KMS-11 (cell line): ENCODE measurements around the gene CPNE6.

Experiments used
- H2AFZ ChIP-seq: fragments of 200-600 bp; sonication (generic); 2 replicates; pipeline ENCODE4 v1.6.1; 2016; ENCODE audit warnings: antibody characterized with exemption, mixed run types, low read depth
- H3K27ac ChIP-seq: fragments of 200-600 bp; sonication (generic); 2 replicates; pipeline ENCODE4 v1.6.1; 2016; ENCODE audit warnings: mild to moderate bottlenecking, mixed run types
- H3K27me3 ChIP-seq: fragments of 200-600 bp; sonication (generic); 2 replicates; pipeline ENCODE4 v1.6.1; 2017; ENCODE audit warnings: mild to moderate bottlenecking, low read depth, mixed run types, moderate library complexity; ENCODE audit not compliant: insufficient read depth
- H3K36me3 ChIP-seq: fragments of 200-600 bp; sonication (generic); 2 replicates; pipeline ENCODE4 v1.6.1; 2017; ENCODE audit warnings: mild to moderate bottlenecking, mixed run types; ENCODE audit not compliant: insufficient read depth
- H3K4me1 ChIP-seq: fragments of 200-600 bp; sonication (generic); 2 replicates; pipeline ENCODE4 v1.6.1; 2016; ENCODE audit warnings: mild to moderate bottlenecking, low read depth, mixed run types; ENCODE audit not compliant: poor library complexity, severe bottlenecking
- H3K4me2 ChIP-seq: fragments of 200-600 bp; sonication (generic); 2 replicates; pipeline ENCODE4 v1.7.0; 2016; ENCODE audit warnings: mild to moderate bottlenecking, mixed run types
- H3K4me3 ChIP-seq: fragments of 200-600 bp; sonication (generic); IDR thresholded peaks from 2 replicates; pipeline ENCODE4 v1.6.1; 2017; ENCODE audit warnings: low read depth, low read length, mixed read lengths; ENCODE audit not compliant: insufficient read depth
- H3K79me2 ChIP-seq: fragments of 200-600 bp; sonication (generic); 2 replicates; pipeline ENCODE4 v1.6.1; 2016; ENCODE audit warnings: low read depth, mixed run types; ENCODE audit not compliant: insufficient read depth
- H3K9ac ChIP-seq: fragments of 200-600 bp; sonication (generic); 2 replicates; pipeline ENCODE4 v1.6.1; 2016; ENCODE audit warnings: mild to moderate bottlenecking, mixed run types
- H4K20me1 ChIP-seq: fragments of 200-600 bp; sonication (generic); 2 replicates; pipeline ENCODE4 v1.6.1; 2016; ENCODE audit warnings: mild to moderate bottlenecking, mixed run types; ENCODE audit not compliant: insufficient read depth
- CTCF ChIP-seq: fragments of 200-600 bp; sonication (generic); conservative IDR thresholded peaks from 2 replicates; pipeline ENCODE4 v1.6.1; 2017; ENCODE audit warnings: low read depth, mild to moderate bottlenecking, antibody characterized with exemption, low read length, moderate library complexity, mixed read lengths

CPNE6 gene

GRCh38 chr14:24063263-24063836 is 8.0 kb upstream of the CPNE6 start:
- Histone ChIP-seq H2AFZ (no peak overlapping the region), H3K36me3 (no peaks in the 10 kb centered on the region), H3K9ac (no peak overlapping the region), H3K79me2 (no peaks in the 10 kb centered on the region), H4K20me1 (no peaks in the 10 kb centered on the region), H3K27me3 (no peaks in the 10 kb centered on the region), H3K4me1 (no peaks in the 10 kb centered on the region), H3K27ac (no peak overlapping the region), H3K4me2 (no peak overlapping the region), H3K4me3 (no peak overlapping the region)
- no peak for TF ChIP-seq CTCF

GRCh38 chr14:24064091-24064795 is 7.1 kb upstream of the CPNE6 start:
- Histone ChIP-seq H3K27ac (no peak overlapping the region), H3K36me3 (no peaks in the 10 kb centered on the region), H3K79me2 (no peaks in the 10 kb centered on the region), H2AFZ (no peak overlapping the region), H3K4me3 (no peak overlapping the region), H3K27me3 (no peaks in the 10 kb centered on the region), H3K9ac (no peak overlapping the region), H3K4me2 (no peak overlapping the region), H3K4me1 (no peaks in the 10 kb centered on the region), H4K20me1 (no peaks in the 10 kb centered on the region)
- no peak for TF ChIP-seq CTCF

- H2AFZ ChIP-seq: no peak overlapping the region
- no peaks in the 10 kb centered on the region for H3K4me1 ChIP-seq
- no peak overlapping the region for H3K9ac ChIP-seq
- H3K36me3 ChIP-seq: no peaks in the 10 kb centered on the region
- H3K4me2 ChIP-seq: no peak overlapping the region
- TF ChIP-seq CTCF: no peak
- no peaks in the 10 kb centered on the region for H4K20me1 ChIP-seq
- no peak overlapping the region for H3K27ac ChIP-seq
- H3K79me2 ChIP-seq: no peaks in the 10 kb centered on the region
- H3K4me3 ChIP-seq: no peak overlapping the region
- no peaks in the 10 kb centered on the region for H3K27me3 ChIP-seq
Observed at GRCh38 chr14:24064856-24065255, 6.5 kb upstream of the CPNE6 start.

DNA sequence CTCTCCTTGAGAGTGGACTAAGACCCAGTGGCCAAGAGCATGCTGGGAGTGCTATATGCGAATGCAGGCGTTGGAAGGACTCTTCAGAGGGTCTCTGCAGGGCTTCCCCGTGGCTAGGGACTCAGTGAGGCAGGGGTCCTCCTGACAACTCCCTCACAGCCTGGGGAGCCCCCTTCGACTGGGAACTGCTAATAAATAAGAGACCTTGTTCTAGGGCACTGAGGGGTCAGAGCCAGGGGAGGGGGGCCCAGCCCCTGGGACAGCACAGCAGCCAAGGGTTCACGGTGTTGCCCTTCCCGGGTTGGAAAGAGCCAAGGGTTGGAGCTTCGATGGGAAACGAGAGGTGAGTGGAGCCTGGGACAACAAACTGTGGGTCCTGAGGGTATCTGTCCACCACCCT is 6.0 kb upstream of the CPNE6 start:
- H3K36me3 ChIP-seq: no peaks in the 10 kb centered on the region
- TF ChIP-seq CTCF: no peak
- H3K9ac ChIP-seq: no peak overlapping the region
- no peak overlapping the region for H3K4me3 ChIP-seq
- no peak overlapping the region for H3K4me2 ChIP-seq
- H4K20me1 ChIP-seq: no peaks in the 10 kb centered on the region
- no peak overlapping the region for H2AFZ ChIP-seq
- H3K27ac ChIP-seq: no peak overlapping the region
- H3K4me1 ChIP-seq: no peaks in the 10 kb centered on the region
- no peaks in the 10 kb centered on the region for H3K79me2 ChIP-seq
- no peaks in the 10 kb centered on the region for H3K27me3 ChIP-seq
